K562 (cell line): ENCODE results near the gene YPEL3. TPM values are rescaled to one million over a fixed set of nuclear protein-coding genes. Genes with fewer than 3 reads are reported as not detected.

Experiments used
- CBX2 ChIP-seq: fragments of 200-600 bp; sonication (generic); IDR thresholded peaks from one replicate; pipeline ENCODE4 v1.6.1; 2012; ENCODE audit warnings: mild to moderate bottlenecking, low read length, inconsistent platforms; ENCODE audit not compliant: insufficient read depth, poor library complexity, severe bottlenecking
- CHD4 ChIP-seq: fragments of 200-600 bp; sonication (generic); IDR thresholded peaks from 3 replicates; pipeline ENCODE4 v1.6.1; 2012; ENCODE audit warnings: low read depth, mild to moderate bottlenecking, mixed read lengths, low read length, inconsistent platforms; ENCODE audit not compliant: insufficient read depth, insufficient replicate concordance, poor library complexity, severe bottlenecking
- CREB1 ChIP-seq, 2 experiments: sonication (generic) in 1 of 2; formaldehyde crosslinking in 1 of 2; IDR thresholded peaks; 2 replicates each; pipeline versions ENCODE4 v1.6.1 to v1.8.0; 2012 to 2022; ENCODE audit warnings: inconsistent platforms in 1 of 2, mild to moderate bottlenecking in 1 of 2, missing genetic modification reagents in 1 of 2, moderate library complexity in 1 of 2
- ETV6 ChIP-seq, 3 experiments: fragments of 150-350 bp in 1 of 3; sonication (generic) in 1 of 3; formaldehyde crosslinking in 1 of 3; IDR thresholded peaks; 2 replicates each; pipeline versions ENCODE4 v1.6.1 to v1.8.0; 2014 to 2022; ENCODE audit warnings: borderline replicate concordance in 2 of 3, low read depth in 2 of 3, antibody characterized with exemption in 1 of 3, low read length in 1 of 3, mild to moderate bottlenecking in 1 of 3, missing genetic modification reagents in 1 of 3
- HDAC8 ChIP-seq: fragments of 450-650 bp; IDR thresholded peaks from 2 replicates; pipeline ENCODE4 v1.6.1; 2016; ENCODE audit warnings: mild to moderate bottlenecking, missing genetic modification characterization, moderate library complexity, missing compliant biosample characterization
- HOXB6 ChIP-seq: fragments of 250-450 bp; sonication (Bioruptor Pico); IDR thresholded peaks from 2 replicates; pipeline ENCODE4 v1.5.1; 2022; ENCODE audit warnings: mild to moderate bottlenecking, borderline replicate concordance
- MXI1 ChIP-seq: IDR thresholded peaks from 2 replicates; pipeline ENCODE4 v1.6.1; 2011; ENCODE audit warnings: low read depth, mild to moderate bottlenecking, improper control_type of control experiment, low read length
- OTX1 ChIP-seq: fragments of 450-650 bp; formaldehyde crosslinking; IDR thresholded peaks from 2 replicates; pipeline ENCODE4 v1.4.0; 2022; ENCODE audit warnings: mild to moderate bottlenecking
- POLR2AphosphoS5 ChIP-seq: IDR thresholded peaks from 2 replicates; pipeline ENCODE4 v1.6.1; 2011; ENCODE audit warnings: mild to moderate bottlenecking, low read depth, low read length, moderate library complexity; ENCODE audit not compliant: control insufficient read depth, insufficient read depth
- SMARCA5 ChIP-seq: fragments of 450-650 bp; IDR thresholded peaks from 2 replicates; pipeline ENCODE4 v1.6.1; 2016
- SMARCC2 ChIP-seq: fragments of 450-650 bp; IDR thresholded peaks from 2 replicates; pipeline ENCODE4 v1.6.1; 2017; ENCODE audit warnings: antibody characterized with exemption, moderate library complexity, mild to moderate bottlenecking, low read depth
- SOX6 ChIP-seq: fragments of 450-650 bp; IDR thresholded peaks from 2 replicates; pipeline ENCODE4 v1.6.1; 2014; ENCODE audit warnings: mild to moderate bottlenecking
- TGIF2 ChIP-seq: sonication (generic); formaldehyde crosslinking; IDR thresholded peaks from 2 replicates; pipeline ENCODE4 v1.8.1; 2022; ENCODE audit warnings: mild to moderate bottlenecking, missing genetic modification reagents, moderate library complexity
- ZNF12 ChIP-seq: sonication (generic); formaldehyde crosslinking; IDR thresholded peaks from 2 replicates; pipeline ENCODE4 v1.4.0; 2020; ENCODE audit warnings: mild to moderate bottlenecking, missing genetic modification reagents
- ZNF121 ChIP-seq: sonication (generic); formaldehyde crosslinking; conservative IDR thresholded peaks from 2 replicates; pipeline ENCODE4 v1.8.0; 2022; ENCODE audit warnings: missing genetic modification reagents
- ZNF311 ChIP-seq: fragments of 250-450 bp; sonication (Bioruptor Pico); IDR thresholded peaks from 2 replicates; pipeline ENCODE4 v1.4.0; 2020; ENCODE audit warnings: mild to moderate bottlenecking, moderate library complexity
- polyA plus RNA-seq, 8 experiments: library from polyadenylated mRNA; depleted of rRNA in 4 of 8; stranded (reverse) in 5 of 8; unstranded in 3 of 8; fragments of >200 nt; fragmentation: Nextera tagmentation in 2 of 8; fragmentation: Illumina TruSeq in 1 of 8; extraction: Ambion mirVana in 2 of 8; extraction: Trizol in 1 of 8; gene quantifications; 2 replicates each; pipeline versions ENCODE4 v1.2.1 to v1.2.3, GENCODE V29; 2011 to 2014; ENCODE audit warnings: inconsistent platforms in 1 of 8, missing spikeins in 1 of 8
- total RNA-seq, 7 experiments: library from RNA; depleted of rRNA in 6 of 7; stranded (reverse); fragments of >200 nt in 6 of 7; fragmentation: Illumina TruSeq in 2 of 7; extraction: Trizol in 2 of 7; gene quantifications; 2 replicates each; pipeline versions ENCODE4 v1.2.1 to v1.2.3, GENCODE V29; 2011 to 2021; ENCODE audit warnings: low replicate concordance in 1 of 7
- TF ChIP-seq, protein P1 (sequence below), 2 experiments: fragments of 450-650 bp; IDR thresholded peaks; 2 replicates each; pipeline ENCODE4 v1.6.1; 2016; ENCODE audit warnings: mild to moderate bottlenecking in 2 of 2, borderline replicate concordance in 1 of 2, low read depth in 1 of 2, moderate library complexity in 1 of 2
- TF ChIP-seq, protein P2 (sequence below): fragments of 450-650 bp; formaldehyde crosslinking; IDR thresholded peaks from 2 replicates; pipeline ENCODE4 v1.4.0; 2022; ENCODE audit warnings: mild to moderate bottlenecking, moderate library complexity

Gene YPEL3
- total and polyA plus RNA-seq, 9 of the 15 experiments (the other 6 are each of a cell fraction or from before 2014, with no cell fraction given): 0.41 to 15.0 (median 2.9) TPM

DNA sequence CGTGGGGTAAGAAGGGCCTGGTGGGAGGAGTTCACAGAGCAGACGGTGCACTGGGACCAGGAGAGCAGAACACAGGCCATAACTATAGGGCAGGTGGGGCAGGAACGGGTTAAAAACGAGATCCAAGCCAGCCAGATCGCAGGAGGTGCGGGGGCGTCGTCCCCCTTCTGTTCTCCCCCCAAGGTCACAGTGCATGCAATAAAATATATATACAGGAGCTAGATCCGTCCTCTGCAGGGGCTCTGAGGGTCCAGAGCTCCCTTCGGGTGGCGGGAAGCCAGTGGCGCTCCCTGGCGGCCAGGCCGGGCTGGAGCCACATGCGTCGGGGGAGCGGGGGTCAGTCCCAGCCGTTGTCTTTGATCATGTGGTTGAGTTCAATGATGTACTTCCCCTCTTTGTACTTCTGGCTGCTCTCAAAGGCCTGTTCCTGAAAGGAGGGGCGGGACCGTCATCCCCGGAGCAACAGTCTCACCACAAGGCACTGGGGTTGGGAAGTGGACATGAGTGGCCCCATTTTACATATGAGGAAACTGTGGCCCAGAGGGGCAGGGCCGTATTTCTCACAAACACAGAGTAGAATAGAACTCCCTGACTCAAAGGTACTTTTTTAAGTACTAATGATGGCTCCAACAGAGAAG lies 3.5 kb downstream of the YPEL3 start (continued):
- TF ChIP-seq, protein P1, sequence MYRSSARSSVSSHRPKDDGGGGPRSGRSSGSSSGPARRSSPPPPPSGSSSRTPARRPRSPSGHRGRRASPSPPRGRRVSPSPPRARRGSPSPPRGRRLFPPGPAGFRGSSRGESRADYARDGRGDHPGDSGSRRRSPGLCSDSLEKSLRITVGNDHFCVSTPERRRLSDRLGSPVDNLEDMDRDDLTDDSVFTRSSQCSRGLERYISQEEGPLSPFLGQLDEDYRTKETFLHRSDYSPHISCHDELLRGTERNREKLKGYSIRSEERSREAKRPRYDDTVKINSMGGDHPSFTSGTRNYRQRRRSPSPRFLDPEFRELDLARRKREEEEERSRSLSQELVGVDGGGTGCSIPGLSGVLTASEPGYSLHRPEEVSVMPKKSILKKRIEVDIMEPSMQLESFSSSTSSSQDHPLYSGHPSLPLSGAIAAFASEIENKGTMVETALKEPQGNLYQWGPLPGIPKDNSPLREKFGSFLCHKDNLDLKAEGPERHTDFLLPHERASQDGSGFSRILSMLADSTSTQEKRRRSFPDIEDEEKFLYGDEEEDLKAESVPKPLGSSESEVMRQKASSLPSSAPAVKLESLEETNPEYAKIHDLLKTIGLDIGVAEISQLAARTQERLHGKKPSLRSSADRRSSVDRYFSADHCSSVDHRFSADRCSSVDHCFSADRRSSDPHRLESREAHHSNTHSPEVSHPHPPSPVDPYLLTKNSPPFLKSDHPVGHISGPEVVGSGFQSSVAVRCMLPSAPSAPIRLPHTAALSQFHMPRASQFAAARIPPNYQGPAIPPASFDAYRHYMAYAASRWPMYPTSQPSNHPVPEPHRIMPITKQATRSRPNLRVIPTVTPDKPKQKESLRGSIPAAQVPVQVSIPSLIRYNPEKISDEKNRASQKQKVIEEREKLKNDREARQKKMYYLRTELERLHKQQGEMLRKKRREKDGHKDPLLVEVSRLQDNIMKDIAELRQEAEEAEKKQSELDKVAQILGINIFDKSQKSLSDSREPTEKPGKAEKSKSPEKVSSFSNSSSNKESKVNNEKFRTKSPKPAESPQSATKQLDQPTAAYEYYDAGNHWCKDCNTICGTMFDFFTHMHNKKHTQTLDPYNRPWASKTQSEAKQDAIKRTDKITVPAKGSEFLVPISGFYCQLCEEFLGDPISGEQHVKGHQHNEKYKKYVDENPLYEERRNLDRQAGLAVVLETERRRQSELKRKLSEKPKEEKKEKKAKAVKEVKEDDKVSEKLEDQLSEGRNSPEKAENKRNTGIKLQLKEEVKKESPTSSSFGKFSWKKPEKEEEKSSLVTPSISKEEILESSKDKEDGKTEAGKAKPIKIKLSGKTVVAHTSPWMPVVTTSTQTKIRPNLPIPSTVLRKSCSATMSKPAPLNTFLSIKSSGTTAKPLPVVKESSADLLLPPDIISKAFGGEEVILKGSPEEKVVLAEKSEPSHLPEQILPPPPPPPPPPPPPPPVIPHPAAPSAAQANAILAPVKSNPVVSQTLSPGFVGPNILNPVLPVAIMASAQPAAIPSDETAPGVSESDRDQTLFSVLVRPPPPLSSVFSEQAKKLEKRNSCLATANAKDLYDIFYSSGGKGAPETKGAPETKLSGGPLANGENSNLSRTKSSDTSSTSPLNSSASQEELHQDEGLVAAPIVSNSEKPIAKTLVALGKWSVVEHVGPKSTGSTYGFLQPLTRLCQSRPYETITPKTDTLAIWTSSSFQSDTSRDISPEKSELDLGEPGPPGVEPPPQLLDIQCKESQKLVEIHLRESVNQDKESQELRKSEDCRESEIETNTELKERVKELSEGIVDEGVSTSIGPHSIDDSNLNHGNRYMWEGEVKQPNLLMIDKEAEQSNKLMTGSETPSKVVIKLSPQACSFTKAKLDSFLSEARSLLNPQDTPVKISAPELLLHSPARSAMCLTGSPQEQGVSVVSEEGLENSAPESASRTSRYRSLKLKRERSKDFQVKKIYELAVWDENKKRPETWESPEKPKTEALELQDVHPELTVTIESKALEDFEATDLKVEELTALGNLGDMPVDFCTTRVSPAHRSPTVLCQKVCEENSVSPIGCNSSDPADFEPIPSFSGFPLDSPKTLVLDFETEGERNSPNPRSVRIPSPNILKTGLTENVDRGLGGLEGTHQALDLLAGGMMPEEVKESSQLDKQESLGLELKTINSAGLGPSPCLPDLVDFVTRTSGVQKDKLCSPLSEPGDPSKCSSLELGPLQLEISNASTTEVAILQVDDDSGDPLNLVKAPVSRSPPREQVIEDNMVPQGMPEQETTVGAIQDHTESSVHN (IDR thresholded peaks at IDR 0.05; ENCODE audit: borderline replicate concordance in 1 of 2, low read depth in 1 of 2): no peak
- TF ChIP-seq CREB1 (IDR thresholded peaks at IDR 0.05): no peak; the same call in 1 of the 2 replicates
- no peak for TF ChIP-seq CREB1 (CRISPR knock-in tag; IDR thresholded peaks at IDR 0.05)
- TF ChIP-seq CHD4: no peak
- no peak; the same call in 1 of the 2 replicates for TF ChIP-seq ZNF12 (CRISPR knock-in tag)
- no peak for TF ChIP-seq CBX2
- TF ChIP-seq SMARCC2: no peak
- TF ChIP-seq OTX1 (CRISPR knock-in tag): peak; percentile 68
- peak; percentile 80; the same call in 1 of the 2 replicates for TF ChIP-seq HOXB6 (CRISPR knock-in tag)
- TF ChIP-seq SOX6: peak; percentile 94
- no peak for TF ChIP-seq TGIF2
- TF ChIP-seq, protein P2, sequence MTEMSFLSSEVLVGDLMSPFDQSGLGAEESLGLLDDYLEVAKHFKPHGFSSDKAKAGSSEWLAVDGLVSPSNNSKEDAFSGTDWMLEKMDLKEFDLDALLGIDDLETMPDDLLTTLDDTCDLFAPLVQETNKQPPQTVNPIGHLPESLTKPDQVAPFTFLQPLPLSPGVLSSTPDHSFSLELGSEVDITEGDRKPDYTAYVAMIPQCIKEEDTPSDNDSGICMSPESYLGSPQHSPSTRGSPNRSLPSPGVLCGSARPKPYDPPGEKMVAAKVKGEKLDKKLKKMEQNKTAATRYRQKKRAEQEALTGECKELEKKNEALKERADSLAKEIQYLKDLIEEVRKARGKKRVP (CRISPR knock-in tag): peak; percentile 83
- TF ChIP-seq ZNF311: peak; percentile 98
- TF ChIP-seq POLR2AphosphoS5: peak; percentile 51; the same call in 1 of the 2 replicates
- peak; percentile 99 for TF ChIP-seq SMARCA5
- TF ChIP-seq HDAC8: peak; percentile 91
- no peak for TF ChIP-seq MXI1
- no peak; a peak in 2 of 4 replicates for TF ChIP-seq ETV6 (IDR thresholded peaks at IDR 0.05; ENCODE audit: borderline replicate concordance in 1 of 2, low read depth in 2 of 2, low read length in 1 of 2)
- no peak for TF ChIP-seq ETV6 (CRISPR knock-in tag; IDR thresholded peaks at IDR 0.05; ENCODE audit: borderline replicate concordance)
- no peak for TF ChIP-seq ZNF121 (CRISPR knock-in tag)
